Body of pancreas (tissue), 4 donors: Measurements from ENCODE around the gene SYNGR1. TPM values are rescaled to one million over a fixed set of nuclear protein-coding genes. Genes with fewer than 3 reads are reported as not detected.
A peak's percentile ranks its signal among the peaks of the same experiment; 100 is the strongest.

Experiments used
- ATAC-seq: fragments of 150-250 bp; one replicate; pipeline ENCODE4 v1.9.1; 2016
- DNase-seq, 4 donors: peaks; one replicate each; pipeline ENCODE4 v3.0.0-alpha.2; 2019
- H3K27ac ChIP-seq, 4 donors: fragments of 200-600 bp; sonication (generic); 1 replicate in 3 of 4; 2 replicates in 1 of 4; pipeline versions ENCODE4 v1.5.1 to v1.6.1; 2016 to 2019; ENCODE audit warnings: mild to moderate bottlenecking in 1 of 4, mixed read lengths in 1 of 4, moderate library complexity in 1 of 4
- H3K27me3 ChIP-seq, 2 donors: fragments of 200-600 bp; sonication (generic); one replicate each; pipeline ENCODE4 v1.6.0; 2016; ENCODE audit warnings: mild to moderate bottlenecking in 1 of 2
- H3K36me3 ChIP-seq, 2 donors: fragments of 200-600 bp; sonication (generic); replicated peaks in 1 of 2; 2 replicates each; pipeline ENCODE4 v1.5.1; 2016; ENCODE audit warnings: low read depth in 2 of 2; ENCODE audit not compliant: insufficient read depth in 1 of 2
- H3K4me1 ChIP-seq: fragments of 200-600 bp; sonication (generic); one replicate; pipeline ENCODE4 v1.6.0; 2016
- H3K4me3 ChIP-seq, 2 donors: fragments of 200-600 bp; sonication (generic); 1 replicate in 1 of 2; 2 replicates in 1 of 2; pipeline ENCODE4 v1.5.1; 2016 to 2019
- H3K9me3 ChIP-seq, 3 donors: fragments of 200-600 bp; sonication (generic); 1 replicate in 2 of 3; 2 replicates in 1 of 3; pipeline ENCODE4 v1.5.1; 2016
- CTCF ChIP-seq, 7 experiments: fragments of 450-650 bp in 4 of 7; fragments of 200-600 bp in 3 of 7; sonication (generic) in 3 of 7; IDR thresholded peaks; one replicate each; pipeline ENCODE4 v1.5.1; 2016 to 2019; ENCODE audit warnings: antibody characterized with exemption in 7 of 7
- POLR2A ChIP-seq, 3 donors: fragments of 450-650 bp; IDR thresholded peaks; one replicate each; pipeline ENCODE4 v1.6.1; 2016; ENCODE audit warnings: antibody characterized with exemption in 3 of 3, mild to moderate bottlenecking in 2 of 3
- WGBS, 2 donors: methylation state at CpG; one replicate each; pipeline ENCODE4 v1.1.5; 2017; 5-methylcytosine and 5-hydroxymethylcytosine counted together
- intact Hi-C: fragments of 100-400 bp; cut with DNase I; formaldehyde crosslinking; loops from one replicate; pipeline ENCODE4 v1.15.1; 2023
- total RNA-seq, 2 donors: library from RNA; depleted of rRNA; stranded (reverse); fragments of >200 nt; gene quantifications; one replicate each; pipeline ENCODE4 v1.1.0, GENCODE V29; 2016

The SYNGR1 gene
- total RNA-seq, 2 donors from 2014 or later, result 15.2 to 35.0 TPM

- Histone ChIP-seq H3K27ac (no peak overlapping the region), H3K4me1 (peaks cover 41% of the 10 kb centered on the region), H3K4me3 (no peak overlapping the region), H3K27me3 (no peaks in the 10 kb centered on the region), H3K36me3 (peaks cover 35 to 42% of the 10 kb centered on the region in 2 donors), H3K9me3 (no peaks in the 10 kb centered on the region)
- WGBS, 2 donors, result 69 to 72% methylated on average over 5 of the region's 5 CpGs
- DNase-seq (no peak), ATAC-seq (no peak)
- no peak for TF ChIP-seq POLR2A (IDR thresholded peaks at IDR 0.05)
- intact Hi-C loops, result loop anchor here (5.0 kb wide), 2 partner anchors 70 to 140 kb away; partner anchors contain the start of gene PDGFB
Measured at GRCh38 chr22:39312410-39312809, 37.4 kb upstream of the SYNGR1 start.

- no peaks in the 10 kb centered on the region for H3K9me3 ChIP-seq
- H3K4me1 ChIP-seq, result peaks cover 51% of the 10 kb centered on the region
- no peak overlapping the region for H3K4me3 ChIP-seq
- ATAC-seq, result no peak
- peaks cover 35 to 42% of the 10 kb centered on the region in 2 donors for H3K36me3 ChIP-seq
- no peaks in the 10 kb centered on the region for H3K27me3 ChIP-seq
- WGBS, 2 donors, result 80 to 84% methylated on average over 15 to 20 of the region's 20 CpGs
- no peak for DNase-seq
- intact Hi-C loops, result loop anchor here (5.0 kb wide), 2 partner anchors 71 to 141 kb away; partner anchors contain the start of gene PDGFB
- TF ChIP-seq POLR2A (IDR thresholded peaks at IDR 0.05) (no peak), CTCF (IDR thresholded peaks at IDR 0.05) (no peak)
- peak overlapping the region in 2 of 4 donors; percentile 22 to 25 for H3K27ac ChIP-seq
Measured at GRCh38 chr22:39313258-39314001, 36.4 kb upstream of the SYNGR1 start.

- H3K36me3 ChIP-seq, result peaks cover 35 to 42% of the 10 kb centered on the region in 2 donors
- ATAC-seq, result no peak
- H3K27ac ChIP-seq, result peak overlapping the region in 3 of 4 donors; percentile 7 to 99 (median 99)
- WGBS, 2 donors, result 68 to 82% methylated on average over 8 to 14 of the region's 14 CpGs
- TF ChIP-seq POLR2A (IDR thresholded peaks at IDR 0.05), result no peak
- TF ChIP-seq CTCF (IDR thresholded peaks at IDR 0.05), result peak in 4 of 7 experiments; percentile 10 to 36 (median 30)
- intact Hi-C loops, result loop anchor here (5.0 kb wide), 2 partner anchors 72 to 142 kb away; partner anchors contain the start of gene PDGFB
- no peaks in the 10 kb centered on the region for H3K27me3 ChIP-seq
- H3K4me3 ChIP-seq, result no peak overlapping the region
- DNase-seq, result peak in 2 of 4 donors; percentile 59 to 60
- no peaks in the 10 kb centered on the region for H3K9me3 ChIP-seq
- H3K4me1 ChIP-seq, result peaks cover 51% of the 10 kb centered on the region
Measured at GRCh38 chr22:39314251-39314971, 35.4 kb upstream of the SYNGR1 start.

- intact Hi-C loops, result no loop called here
- no peak for DNase-seq
- 45 to 57% methylated on average over 9 to 13 of the region's 13 CpGs for WGBS, 2 donors
- no peak for TF ChIP-seq CTCF (IDR thresholded peaks at IDR 0.05)
- TF ChIP-seq POLR2A (IDR thresholded peaks at IDR 0.05), result no peak
- H3K4me3 ChIP-seq, result no peak overlapping the region
- peaks cover 51% of the 10 kb centered on the region for H3K4me1 ChIP-seq
- H3K36me3 ChIP-seq, result peaks cover 35 to 42% of the 10 kb centered on the region in 2 donors
- H3K27ac ChIP-seq, result peak overlapping the region in 3 of 4 donors; percentile 97 to 99 (median 99)
- no peaks in the 10 kb centered on the region for H3K27me3 ChIP-seq
- no peaks in the 10 kb centered on the region for H3K9me3 ChIP-seq
- ATAC-seq, result no peak
Measured at GRCh38 chr22:39315389-39315788, 34.4 kb upstream of the SYNGR1 start.
